ENCODE measurements around the gene SLC25A23. TPM values are rescaled to one million over a fixed set of nuclear protein-coding genes. Genes with fewer than 3 reads are reported as not detected.

Gene SLC25A23
- total RNA-seq, 1 experiment from 2014 or later = 59.5 TPM

GRCh38 chr19:6448045-6448444 is 11.5 kb downstream of the SLC25A23 start:
- H3K36me3 ChIP-seq (ENCODE audit: low read depth) = no peaks in the 10 kb centered on the region
- intact Hi-C loops (cut with micrococcal nuclease; ENCODE audit: unreplicated experiment) = no loop called here
- no peak for DNase-seq
- no peaks in the 10 kb centered on the region for H3K9me3 ChIP-seq (ENCODE audit: insufficient read depth, low read depth)
- H3K27me3 ChIP-seq (ENCODE audit: insufficient read depth, low read depth) = no peaks in the 10 kb centered on the region
- H4K20me1 ChIP-seq (ENCODE audit: insufficient read depth) = no peaks in the 10 kb centered on the region
- BruUV-seq (replicated peaks) = no TSS peak
- no peak overlapping the region for H3K27ac ChIP-seq
- no peaks in the 10 kb centered on the region for H3K79me2 ChIP-seq (ENCODE audit: low read depth)
- H3K4me3 ChIP-seq = no peak overlapping the region
- ChIA-PET CTCF (no interaction called here), POLR2A (ENCODE audit: unreplicated experiment) (no interaction called here)
- no peaks in the 10 kb centered on the region for H3K4me1 ChIP-seq (replicated peaks; ENCODE audit: insufficient read depth)
- no peaks in the 10 kb centered on the region for H3F3A ChIP-seq (ENCODE audit: insufficient read depth, low read depth)
- H3K9me2 ChIP-seq (ENCODE audit: insufficient read depth) = no peaks in the 10 kb centered on the region
- no peak overlapping the region for H2AFZ ChIP-seq
- H3K4me2 ChIP-seq = no peak overlapping the region
- no peak for TF ChIP-seq EZH2 (IDR thresholded peaks at IDR 0.05; ENCODE audit: low read depth)
- TF ChIP-seq CTCF (conservative IDR thresholded peaks at IDR 0.05) = no peak

DNA sequence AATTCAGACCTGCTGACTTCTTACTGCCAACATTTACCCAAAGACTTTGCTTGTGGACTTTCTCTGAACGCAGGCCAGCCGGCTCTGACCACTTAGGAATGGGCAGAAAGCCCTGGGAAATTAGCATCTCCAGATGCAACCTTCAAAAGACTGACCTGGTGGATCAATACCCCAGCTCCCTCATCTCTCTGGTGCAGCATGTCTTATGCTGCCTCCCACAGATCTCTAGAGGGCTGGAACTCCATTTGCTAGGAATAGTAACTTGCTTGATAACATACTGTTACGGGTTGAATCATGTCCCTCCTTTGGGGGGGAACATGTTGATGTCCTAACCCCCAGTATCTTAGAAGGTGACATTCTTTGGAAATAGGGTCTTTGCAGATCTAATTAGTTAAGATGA is 13.1 kb downstream of the SLC25A23 start:
- no peaks in the 10 kb centered on the region for H3K79me2 ChIP-seq (ENCODE audit: low read depth)
- intact Hi-C loops (cut with micrococcal nuclease; ENCODE audit: unreplicated experiment) = no loop called here
- H3K9me2 ChIP-seq (ENCODE audit: insufficient read depth) = no peaks in the 10 kb centered on the region
- CTCF ChIA-PET = no interaction called here
- no peaks in the 10 kb centered on the region for H4K20me1 ChIP-seq (ENCODE audit: insufficient read depth)
- BruUV-seq (replicated peaks) = no TSS peak
- no peak overlapping the region for H3K4me3 ChIP-seq
- no peak overlapping the region for H2AFZ ChIP-seq
- no peaks in the 10 kb centered on the region for H3K36me3 ChIP-seq (ENCODE audit: low read depth)
- DNase-seq = no peak
- POLR2A ChIA-PET (ENCODE audit: unreplicated experiment) = no interaction called here
- TF ChIP-seq EZH2 (IDR thresholded peaks at IDR 0.05; ENCODE audit: low read depth) (no peak), CTCF (conservative IDR thresholded peaks at IDR 0.05) (no peak)
- no peaks in the 10 kb centered on the region for H3K9me3 ChIP-seq (ENCODE audit: insufficient read depth, low read depth)
- H3K27ac ChIP-seq = no peak overlapping the region
- no peaks in the 10 kb centered on the region for H3F3A ChIP-seq (ENCODE audit: insufficient read depth, low read depth)
- no peaks in the 10 kb centered on the region for H3K27me3 ChIP-seq (ENCODE audit: insufficient read depth, low read depth)
- H3K4me1 ChIP-seq (replicated peaks; ENCODE audit: insufficient read depth) = no peaks in the 10 kb centered on the region
- H3K4me2 ChIP-seq = no peak overlapping the region

DNA sequence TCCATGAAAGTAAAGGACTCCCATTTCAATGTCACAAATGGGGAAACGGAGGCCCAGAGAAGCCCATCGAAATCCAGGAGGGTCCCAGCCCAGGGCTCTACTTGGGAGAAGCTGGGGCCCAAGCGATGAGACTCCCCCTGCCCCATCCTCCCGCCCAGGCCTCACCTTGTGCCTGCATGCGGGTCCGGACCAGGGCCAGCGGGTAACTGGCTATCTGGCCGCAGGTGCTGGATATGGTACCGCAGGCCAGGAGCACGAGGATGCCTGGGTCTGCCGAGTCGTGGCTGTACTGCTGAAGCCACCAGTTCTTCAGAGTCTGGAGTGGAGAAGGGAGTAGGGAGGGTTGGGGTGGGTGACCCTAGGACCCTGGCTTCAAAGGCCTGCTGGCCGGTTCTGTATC is 15.6 kb downstream of the SLC25A23 start:
- intact Hi-C loops (cut with micrococcal nuclease; ENCODE audit: unreplicated experiment) = no loop called here
- H3K36me3 ChIP-seq (ENCODE audit: low read depth) = no peaks in the 10 kb centered on the region
- no peaks in the 10 kb centered on the region for H3K27me3 ChIP-seq (ENCODE audit: insufficient read depth, low read depth)
- H3K4me2 ChIP-seq = no peak overlapping the region
- H3K4me1 ChIP-seq (replicated peaks; ENCODE audit: insufficient read depth) = no peaks in the 10 kb centered on the region
- no peaks in the 10 kb centered on the region for H3F3A ChIP-seq (ENCODE audit: insufficient read depth, low read depth)
- H3K4me3 ChIP-seq = no peak overlapping the region
- no peak for DNase-seq
- no peak overlapping the region for H2AFZ ChIP-seq
- no peaks in the 10 kb centered on the region for H4K20me1 ChIP-seq (ENCODE audit: insufficient read depth)
- H3K79me2 ChIP-seq (ENCODE audit: low read depth) = no peaks in the 10 kb centered on the region
- TF ChIP-seq EZH2 (IDR thresholded peaks at IDR 0.05; ENCODE audit: low read depth) = no peak
- CTCF ChIA-PET = no interaction called here
- POLR2A ChIA-PET (ENCODE audit: unreplicated experiment) = no interaction called here
- H3K27ac ChIP-seq = no peak overlapping the region
- H3K9me2 ChIP-seq (ENCODE audit: insufficient read depth) = no peaks in the 10 kb centered on the region
- H3K9me3 ChIP-seq (ENCODE audit: insufficient read depth, low read depth) = no peaks in the 10 kb centered on the region
- no TSS peak for BruUV-seq (replicated peaks)

DNA sequence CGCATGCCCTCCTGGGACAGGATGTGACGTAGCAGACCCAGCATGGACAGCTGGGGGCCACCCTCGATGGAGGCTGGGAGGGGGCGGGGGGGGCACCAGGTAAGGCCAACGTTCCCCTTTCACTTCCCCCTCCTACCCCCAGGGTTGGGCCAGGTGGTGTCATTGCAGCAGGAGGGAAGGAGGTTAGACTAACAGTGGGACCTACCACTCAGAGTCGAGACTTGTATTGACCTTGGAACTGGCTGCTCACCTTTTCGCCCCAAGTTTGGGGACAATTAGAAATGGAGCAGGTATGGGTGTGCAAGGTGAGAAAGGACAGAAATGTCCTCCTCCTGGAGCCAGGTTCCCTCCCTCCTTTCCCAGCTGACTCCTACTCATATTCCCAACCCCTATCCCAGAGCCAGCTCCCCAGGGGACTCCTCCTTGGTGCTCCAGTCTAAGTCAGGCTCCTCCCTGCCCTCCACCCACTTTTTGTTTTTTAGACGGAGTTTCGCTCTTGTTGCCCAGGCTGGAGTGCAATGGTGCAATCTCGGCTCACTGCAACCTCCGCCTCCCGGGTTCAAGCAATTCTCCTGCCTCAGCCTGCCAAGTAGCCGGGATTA is 17.4 kb downstream of the SLC25A23 start:
- DNase-seq = no peak
- H3K9me3 ChIP-seq (ENCODE audit: insufficient read depth, low read depth) = no peaks in the 10 kb centered on the region
- H4K20me1 ChIP-seq (ENCODE audit: insufficient read depth) = no peaks in the 10 kb centered on the region
- POLR2A ChIA-PET (ENCODE audit: unreplicated experiment) = no interaction called here
- BruUV-seq (replicated peaks) = no TSS peak
- no peaks in the 10 kb centered on the region for H3K79me2 ChIP-seq (ENCODE audit: low read depth)
- no peak overlapping the region for H2AFZ ChIP-seq
- no peak overlapping the region for H3K4me2 ChIP-seq
- CTCF ChIA-PET = no interaction called here
- no peaks in the 10 kb centered on the region for H3K36me3 ChIP-seq (ENCODE audit: low read depth)
- no peak overlapping the region for H3K27ac ChIP-seq
- no peaks in the 10 kb centered on the region for H3K27me3 ChIP-seq (ENCODE audit: insufficient read depth, low read depth)
- TF ChIP-seq CTCF (conservative IDR thresholded peaks at IDR 0.05) (no peak), EZH2 (IDR thresholded peaks at IDR 0.05; ENCODE audit: low read depth) (no peak)
- H3K4me3 ChIP-seq = no peak overlapping the region
- no peaks in the 10 kb centered on the region for H3F3A ChIP-seq (ENCODE audit: insufficient read depth, low read depth)
- H3K9me2 ChIP-seq (ENCODE audit: insufficient read depth) = no peaks in the 10 kb centered on the region
- intact Hi-C loops (cut with micrococcal nuclease; ENCODE audit: unreplicated experiment) = no loop called here
- no peaks in the 10 kb centered on the region for H3K4me1 ChIP-seq (replicated peaks; ENCODE audit: insufficient read depth)
